ENCODE data around the gene TBP.

TBP gene

GRCh38 chr6:170536671-170537070 is 17.5 kb upstream of the TBP start:
- no peak overlapping the region for H3K9ac ChIP-seq (ENCODE audit: low read depth, low read length)
- no peak overlapping the region for H3K27ac ChIP-seq (ENCODE audit: low read length)
- no peak for TF ChIP-seq EZH2 (IDR thresholded peaks at IDR 0.05; ENCODE audit: borderline replicate concordance, low read depth, low read length, severe bottlenecking)
- TF ChIP-seq CTCF (IDR thresholded peaks at IDR 0.05; ENCODE audit: borderline replicate concordance, extremely low read depth, low read length, poor library complexity, severe bottlenecking) = no peak
- H3K27me3 ChIP-seq (ENCODE audit: insufficient read depth, low read length, poor library complexity) = no peaks in the 10 kb centered on the region
- peaks cover 85% of the 10 kb centered on the region for H3K36me3 ChIP-seq (ENCODE audit: insufficient read depth, low read length)
- no peaks in the 10 kb centered on the region for H3K4me1 ChIP-seq (ENCODE audit: insufficient read depth, low read length)
- H2AFZ ChIP-seq (ENCODE audit: low read depth, low read length) = no peak overlapping the region
- ATAC-seq (ENCODE audit: insufficient read depth, low read depth) (no peak), DNase-seq (no peak)
- H3K79me2 ChIP-seq (ENCODE audit: insufficient read depth, low read length) = peaks cover 29% of the 10 kb centered on the region
- H3K4me2 ChIP-seq (ENCODE audit: insufficient read depth, low read length) = no peak overlapping the region
- H3K4me3 ChIP-seq (ENCODE audit: low read depth in 1 of 2, low read length in 2 of 2) = no peak overlapping the region
- peaks cover 41% of the 10 kb centered on the region for H4K20me1 ChIP-seq (ENCODE audit: insufficient read depth, low read length)
- no peaks in the 10 kb centered on the region for H3K9me3 ChIP-seq (ENCODE audit: insufficient read depth, low read length, severe bottlenecking)

- Histone ChIP-seq H3K79me2 (ENCODE audit: insufficient read depth, low read length) (peaks cover 35% of the 10 kb centered on the region), H3K9me3 (ENCODE audit: insufficient read depth, low read length, severe bottlenecking) (no peaks in the 10 kb centered on the region), H3K9ac (ENCODE audit: low read depth, low read length) (no peak overlapping the region), H2AFZ (ENCODE audit: low read depth, low read length) (no peak overlapping the region), H4K20me1 (ENCODE audit: insufficient read depth, low read length) (peaks cover 47% of the 10 kb centered on the region), H3K27ac (ENCODE audit: low read length) (no peak overlapping the region), H3K4me1 (ENCODE audit: insufficient read depth, low read length) (no peaks in the 10 kb centered on the region), H3K27me3 (ENCODE audit: insufficient read depth, low read length, poor library complexity) (no peaks in the 10 kb centered on the region), H3K4me3 (ENCODE audit: low read depth in 1 of 2, low read length in 2 of 2) (no peak overlapping the region), H3K36me3 (ENCODE audit: insufficient read depth, low read length) (peaks cover 92% of the 10 kb centered on the region), H3K4me2 (ENCODE audit: insufficient read depth, low read length) (no peak overlapping the region)
- no peak for DNase-seq
- TF ChIP-seq EZH2 (IDR thresholded peaks at IDR 0.05; ENCODE audit: borderline replicate concordance, low read depth, low read length, severe bottlenecking) (no peak), CTCF (IDR thresholded peaks at IDR 0.05; ENCODE audit: borderline replicate concordance, extremely low read depth, low read length, poor library complexity, severe bottlenecking) (no peak)
- no peak for ATAC-seq (ENCODE audit: insufficient read depth, low read depth)
These were observed 16.8 kb upstream of the TBP start for GRCh38 chr6:170537329-170537728.

- Histone ChIP-seq H3K27ac (ENCODE audit: low read length) (no peak overlapping the region), H3K4me2 (ENCODE audit: insufficient read depth, low read length) (no peak overlapping the region), H3K27me3 (ENCODE audit: insufficient read depth, low read length, poor library complexity) (no peaks in the 10 kb centered on the region), H3K36me3 (ENCODE audit: insufficient read depth, low read length) (peaks cover 99% of the 10 kb centered on the region), H2AFZ (ENCODE audit: low read depth, low read length) (no peak overlapping the region), H3K4me3 (ENCODE audit: low read depth in 1 of 2, low read length in 2 of 2) (no peak overlapping the region), H3K9me3 (ENCODE audit: insufficient read depth, low read length, severe bottlenecking) (no peaks in the 10 kb centered on the region), H3K4me1 (ENCODE audit: insufficient read depth, low read length) (no peaks in the 10 kb centered on the region), H3K79me2 (ENCODE audit: insufficient read depth, low read length) (peaks cover 79% of the 10 kb centered on the region), H3K9ac (ENCODE audit: low read depth, low read length) (no peak overlapping the region), H4K20me1 (ENCODE audit: insufficient read depth, low read length) (peaks cover 58% of the 10 kb centered on the region)
- no peak for ATAC-seq (ENCODE audit: insufficient read depth, low read depth)
- no peak for DNase-seq
- TF ChIP-seq EZH2 (IDR thresholded peaks at IDR 0.05; ENCODE audit: borderline replicate concordance, low read depth, low read length, severe bottlenecking) (no peak), CTCF (IDR thresholded peaks at IDR 0.05; ENCODE audit: borderline replicate concordance, extremely low read depth, low read length, poor library complexity, severe bottlenecking) (no peak)
These were observed 12.0 kb upstream of the TBP start for GRCh38 chr6:170542031-170542719.
